HepG2 (cell line): ENCODE data around the gene CIITA. TPM values are rescaled to one million over a fixed set of nuclear protein-coding genes. Genes with fewer than 3 reads are reported as not detected.
A peak's percentile ranks its signal among the peaks of the same experiment; 100 is the strongest.

ENCODE experiments used
- ATF1 ChIP-seq: IDR thresholded peaks from 2 replicates; pipeline ENCODE4 v1.6.1; 2016; ENCODE audit warnings: mild to moderate bottlenecking, control low read depth
- JUND ChIP-seq: sonication (generic); formaldehyde crosslinking; IDR thresholded peaks from 2 replicates; pipeline ENCODE4 v1.8.0; 2022; ENCODE audit warnings: mild to moderate bottlenecking, missing genetic modification reagents
- KMT2B ChIP-seq: IDR thresholded peaks from 2 replicates; pipeline ENCODE4 v1.6.1; 2016; ENCODE audit warnings: missing genetic modification reagents, missing compliant biosample characterization
- MEIS2 ChIP-seq: sonication (generic); formaldehyde crosslinking; IDR thresholded peaks from 2 replicates; pipeline ENCODE4 v1.9.0; 2021; ENCODE audit warnings: mild to moderate bottlenecking, missing genetic modification reagents
- POLR2G ChIP-seq: fragments of 200-400 bp; formaldehyde crosslinking; IDR thresholded peaks from 2 replicates; pipeline ENCODE4 v1.6.1; 2018; ENCODE audit warnings: mild to moderate bottlenecking, low read depth, low read length, moderate library complexity
- RFXAP ChIP-seq: sonication (generic); formaldehyde crosslinking; IDR thresholded peaks from 2 replicates; pipeline ENCODE4 v1.4.0; 2020; ENCODE audit warnings: missing genetic modification reagents, borderline replicate concordance
- SAFB2 ChIP-seq: sonication (generic); formaldehyde crosslinking; IDR thresholded peaks from 2 replicates; pipeline ENCODE4 v1.5.1; 2020; ENCODE audit warnings: missing genetic modification reagents, low read depth, mild to moderate bottlenecking, borderline replicate concordance
- SOX13 ChIP-seq, 3 experiments: fragments of 450-650 bp in 1 of 3; sonication (generic) in 1 of 3; formaldehyde crosslinking in 1 of 3; IDR thresholded peaks in 2 of 3; conservative IDR thresholded peaks in 1 of 3; 2 replicates each; pipeline versions ENCODE4 v1.5.0 to v1.6.1; 2016 to 2020; ENCODE audit warnings: antibody characterized with exemption in 1 of 3, mild to moderate bottlenecking in 1 of 3, missing compliant biosample characterization in 1 of 3, missing genetic modification reagents in 1 of 3, moderate library complexity in 1 of 3
- SRY ChIP-seq: sonication (generic); formaldehyde crosslinking; IDR thresholded peaks from 2 replicates; pipeline ENCODE4 v1.8.0; 2022; ENCODE audit warnings: mild to moderate bottlenecking, missing genetic modification reagents
- TSC22D2 ChIP-seq: sonication (generic); formaldehyde crosslinking; IDR thresholded peaks from 2 replicates; pipeline ENCODE4 v1.5.1; 2020; ENCODE audit warnings: missing genetic modification reagents, mild to moderate bottlenecking, borderline replicate concordance
- ZC3H13 ChIP-seq: sonication (generic); formaldehyde crosslinking; IDR thresholded peaks from 2 replicates; pipeline ENCODE4 v1.8.1; 2023; ENCODE audit warnings: mild to moderate bottlenecking, missing genetic modification reagents, moderate library complexity
- ZNF207 ChIP-seq: fragments of 450-650 bp; IDR thresholded peaks from 2 replicates; pipeline ENCODE4 v1.6.1; 2016; ENCODE audit warnings: antibody characterized with exemption, borderline replicate concordance
- ZNF263 ChIP-seq: sonication (generic); formaldehyde crosslinking; IDR thresholded peaks from 2 replicates; pipeline ENCODE4 v1.4.0; 2020; ENCODE audit warnings: missing genetic modification reagents
- ZNF567 ChIP-seq: sonication (generic); formaldehyde crosslinking; IDR thresholded peaks from 2 replicates; pipeline ENCODE4 v1.8.1; 2023; ENCODE audit warnings: mild to moderate bottlenecking, missing genetic modification reagents, borderline replicate concordance
- polyA plus RNA-seq, 8 experiments: library from polyadenylated mRNA; depleted of rRNA in 3 of 8; stranded (reverse) in 7 of 8; unstranded in 1 of 8; fragments of >200 nt; fragmentation: Illumina TruSeq in 4 of 8; extraction: Trizol in 4 of 8; gene quantifications; 2 replicates each; pipeline versions ENCODE4 v1.2.1 to v1.2.3, GENCODE V29; 2011 to 2016; ENCODE audit warnings: low read depth in 4 of 8, missing spikeins in 1 of 8, mixed read lengths in 1 of 8; ENCODE audit not compliant: insufficient read depth in 1 of 8
- total RNA-seq, 5 experiments: library from RNA; depleted of rRNA; stranded (reverse); fragments of >200 nt; fragmentation: Illumina TruSeq; extraction: Trizol; gene quantifications; 2 replicates each; pipeline ENCODE4 v1.2.3, GENCODE V29; 2016; ENCODE audit warnings: low read depth in 1 of 5
- TF ChIP-seq, protein P1 (sequence below): sonication (generic); formaldehyde crosslinking; IDR thresholded peaks from 2 replicates; pipeline ENCODE4 v1.4.0; 2020; ENCODE audit warnings: missing genetic modification reagents, borderline replicate concordance
- TF ChIP-seq, protein P2 (sequence below): sonication (generic); formaldehyde crosslinking; IDR thresholded peaks from 2 replicates; pipeline ENCODE4 v1.4.0; 2020; ENCODE audit warnings: missing genetic modification reagents, borderline replicate concordance
- TF ChIP-seq, protein P3 (sequence below): sonication (generic); formaldehyde crosslinking; IDR thresholded peaks from 2 replicates; pipeline ENCODE4 v1.8.1; 2022; ENCODE audit warnings: low read depth, mild to moderate bottlenecking, missing genetic modification reagents

Gene CIITA
- total and polyA plus RNA-seq, 2 of the 13 experiments (the other 11 are each of a cell fraction or from before 2014, with no cell fraction given) = 0.08 to 0.09 TPM

- TF ChIP-seq, protein P1, sequence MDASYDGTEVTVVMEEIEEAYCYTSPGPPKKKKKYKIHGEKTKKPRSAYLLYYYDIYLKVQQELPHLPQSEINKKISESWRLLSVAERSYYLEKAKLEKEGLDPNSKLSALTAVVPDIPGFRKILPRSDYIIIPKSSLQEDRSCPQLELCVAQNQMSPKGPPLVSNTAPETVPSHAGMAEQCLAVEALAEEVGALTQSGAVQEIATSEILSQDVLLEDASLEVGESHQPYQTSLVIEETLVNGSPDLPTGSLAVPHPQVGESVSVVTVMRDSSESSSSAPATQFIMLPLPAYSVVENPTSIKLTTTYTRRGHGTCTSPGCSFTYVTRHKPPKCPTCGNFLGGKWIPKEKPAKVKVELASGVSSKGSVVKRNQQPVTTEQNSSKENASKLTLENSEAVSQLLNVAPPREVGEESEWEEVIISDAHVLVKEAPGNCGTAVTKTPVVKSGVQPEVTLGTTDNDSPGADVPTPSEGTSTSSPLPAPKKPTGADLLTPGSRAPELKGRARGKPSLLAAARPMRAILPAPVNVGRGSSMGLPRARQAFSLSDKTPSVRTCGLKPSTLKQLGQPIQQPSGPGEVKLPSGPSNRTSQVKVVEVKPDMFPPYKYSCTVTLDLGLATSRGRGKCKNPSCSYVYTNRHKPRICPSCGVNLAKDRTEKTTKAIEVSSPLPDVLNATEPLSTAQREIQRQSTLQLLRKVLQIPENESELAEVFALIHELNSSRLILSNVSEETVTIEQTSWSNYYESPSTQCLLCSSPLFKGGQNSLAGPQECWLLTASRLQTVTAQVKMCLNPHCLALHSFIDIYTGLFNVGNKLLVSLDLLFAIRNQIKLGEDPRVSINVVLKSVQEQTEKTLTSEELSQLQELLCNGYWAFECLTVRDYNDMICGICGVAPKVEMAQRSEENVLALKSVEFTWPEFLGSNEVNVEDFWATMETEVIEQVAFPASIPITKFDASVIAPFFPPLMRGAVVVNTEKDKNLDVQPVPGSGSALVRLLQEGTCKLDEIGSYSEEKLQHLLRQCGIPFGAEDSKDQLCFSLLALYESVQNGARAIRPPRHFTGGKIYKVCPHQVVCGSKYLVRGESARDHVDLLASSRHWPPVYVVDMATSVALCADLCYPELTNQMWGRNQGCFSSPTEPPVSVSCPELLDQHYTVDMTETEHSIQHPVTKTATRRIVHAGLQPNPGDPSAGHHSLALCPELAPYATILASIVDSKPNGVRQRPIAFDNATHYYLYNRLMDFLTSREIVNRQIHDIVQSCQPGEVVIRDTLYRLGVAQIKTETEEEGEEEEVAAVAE (CRISPR knock-in tag) = peak; percentile 95; the same call in 1 of the 2 replicates
- peak; percentile 98 for TF ChIP-seq KMT2B (CRISPR knock-in tag)
- peak; percentile 82 for TF ChIP-seq ZNF263
- no peak; the same call in 1 of the 2 replicates for TF ChIP-seq SRY (CRISPR knock-in tag)
- TF ChIP-seq ATF1 (CRISPR knock-in tag) = no peak
- TF ChIP-seq ZNF207 = no peak
- peak; percentile 92 for TF ChIP-seq MEIS2 (CRISPR knock-in tag)
- no peak for TF ChIP-seq ZC3H13 (CRISPR knock-in tag)
- TF ChIP-seq ZNF567 (CRISPR knock-in tag) = peak; percentile 96
- TF ChIP-seq SOX13 (IDR thresholded peaks at IDR 0.05) = peak; percentile 38; the same call in 1 of the 2 replicates
- TF ChIP-seq SOX13 (CRISPR knock-in tag; conservative IDR thresholded peaks at IDR 0.05 in 1 of 2, IDR thresholded peaks at IDR 0.05 in 1 of 2) = peak in 1 of 2 experiments; percentile 63; a peak in 2 of 4 replicates
- peak; percentile 92 for TF ChIP-seq POLR2G
- TF ChIP-seq, protein P2, sequence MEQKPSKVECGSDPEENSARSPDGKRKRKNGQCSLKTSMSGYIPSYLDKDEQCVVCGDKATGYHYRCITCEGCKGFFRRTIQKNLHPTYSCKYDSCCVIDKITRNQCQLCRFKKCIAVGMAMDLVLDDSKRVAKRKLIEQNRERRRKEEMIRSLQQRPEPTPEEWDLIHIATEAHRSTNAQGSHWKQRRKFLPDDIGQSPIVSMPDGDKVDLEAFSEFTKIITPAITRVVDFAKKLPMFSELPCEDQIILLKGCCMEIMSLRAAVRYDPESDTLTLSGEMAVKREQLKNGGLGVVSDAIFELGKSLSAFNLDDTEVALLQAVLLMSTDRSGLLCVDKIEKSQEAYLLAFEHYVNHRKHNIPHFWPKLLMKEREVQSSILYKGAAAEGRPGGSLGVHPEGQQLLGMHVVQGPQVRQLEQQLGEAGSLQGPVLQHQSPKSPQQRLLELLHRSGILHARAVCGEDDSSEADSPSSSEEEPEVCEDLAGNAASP = peak; percentile 84
- peak; percentile 63; the same call in 1 of the 2 replicates for TF ChIP-seq RFXAP (CRISPR knock-in tag)
- peak; percentile 90 for TF ChIP-seq TSC22D2 (CRISPR knock-in tag)
- TF ChIP-seq SAFB2 (CRISPR knock-in tag) = peak; percentile 98
- TF ChIP-seq JUND (CRISPR knock-in tag) = no peak
- TF ChIP-seq, protein P3, sequence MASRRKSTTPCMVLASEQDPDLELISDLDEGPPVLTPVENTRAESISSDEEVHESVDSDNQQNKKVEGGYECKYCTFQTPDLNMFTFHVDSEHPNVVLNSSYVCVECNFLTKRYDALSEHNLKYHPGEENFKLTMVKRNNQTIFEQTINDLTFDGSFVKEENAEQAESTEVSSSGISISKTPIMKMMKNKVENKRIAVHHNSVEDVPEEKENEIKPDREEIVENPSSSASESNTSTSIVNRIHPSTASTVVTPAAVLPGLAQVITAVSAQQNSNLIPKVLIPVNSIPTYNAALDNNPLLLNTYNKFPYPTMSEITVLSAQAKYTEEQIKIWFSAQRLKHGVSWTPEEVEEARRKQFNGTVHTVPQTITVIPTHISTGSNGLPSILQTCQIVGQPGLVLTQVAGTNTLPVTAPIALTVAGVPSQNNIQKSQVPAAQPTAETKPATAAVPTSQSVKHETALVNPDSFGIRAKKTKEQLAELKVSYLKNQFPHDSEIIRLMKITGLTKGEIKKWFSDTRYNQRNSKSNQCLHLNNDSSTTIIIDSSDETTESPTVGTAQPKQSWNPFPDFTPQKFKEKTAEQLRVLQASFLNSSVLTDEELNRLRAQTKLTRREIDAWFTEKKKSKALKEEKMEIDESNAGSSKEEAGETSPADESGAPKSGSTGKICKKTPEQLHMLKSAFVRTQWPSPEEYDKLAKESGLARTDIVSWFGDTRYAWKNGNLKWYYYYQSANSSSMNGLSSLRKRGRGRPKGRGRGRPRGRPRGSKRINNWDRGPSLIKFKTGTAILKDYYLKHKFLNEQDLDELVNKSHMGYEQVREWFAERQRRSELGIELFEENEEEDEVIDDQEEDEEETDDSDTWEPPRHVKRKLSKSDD (CRISPR knock-in tag) = peak; percentile 78; the same call in 1 of the 2 replicates
Measured at GRCh38 chr16:10944249-10945064, 67.5 kb downstream of the CIITA start, which contains the start of gene CLEC16A (continued).
